Dermis microvascular lymphatic vessel endothelial cell (primary cell): Measurements from ENCODE around the gene C1orf35. TPM values are rescaled to one million over a fixed set of nuclear protein-coding genes. Genes with fewer than 3 reads are reported as not detected.

Source experiments
- DNase-seq, 2 donors: peaks; one replicate each; pipeline versions ENCODE4 v3.0.0 to v3.0.0-alpha.2; 2010; ENCODE audit warnings: low read depth in 2 of 2
- total RNA-seq: library from RNA; depleted of rRNA; stranded (reverse); fragments of >200 nt; gene quantifications from 2 replicates; pipeline ENCODE4 v1.2.1, GENCODE V29; 2014

The C1orf35 gene
- total RNA-seq, 1 donor from 2014 or later = 6.5 TPM

DNA sequence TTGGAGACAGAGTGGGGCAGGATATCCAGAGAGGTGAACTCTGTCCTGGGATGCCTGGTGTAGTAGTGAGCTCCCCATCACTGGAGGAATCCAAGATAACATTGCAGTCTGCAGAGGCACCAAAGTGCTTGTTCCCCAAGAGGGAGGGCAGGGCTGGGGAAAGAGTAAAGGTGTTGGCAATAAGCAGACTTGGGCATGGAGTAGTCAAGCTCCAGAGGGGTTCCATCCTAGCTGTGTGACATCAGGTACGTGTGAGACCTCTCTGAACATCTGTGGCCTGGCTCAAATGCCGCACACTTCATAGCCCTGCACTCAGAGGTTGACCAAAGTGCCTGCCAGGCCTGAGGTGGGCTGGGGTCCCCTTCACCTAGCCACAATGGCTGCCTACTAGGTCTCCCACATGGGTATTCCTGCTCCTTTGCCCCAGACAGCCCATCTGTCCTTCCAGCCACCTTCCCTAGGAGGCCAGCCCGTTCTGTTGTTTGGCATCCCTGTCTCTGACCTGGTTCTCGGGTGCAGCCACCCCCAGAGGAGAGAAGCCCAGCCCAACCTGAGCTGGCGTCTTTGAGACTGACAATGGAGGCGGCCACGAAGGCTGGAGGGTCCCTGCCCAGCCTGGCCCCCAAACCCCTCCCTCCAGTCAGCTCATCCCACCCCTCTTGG lies 23.4 kb downstream of the C1orf35 start:
- no peak for DNase-seq

DNA sequence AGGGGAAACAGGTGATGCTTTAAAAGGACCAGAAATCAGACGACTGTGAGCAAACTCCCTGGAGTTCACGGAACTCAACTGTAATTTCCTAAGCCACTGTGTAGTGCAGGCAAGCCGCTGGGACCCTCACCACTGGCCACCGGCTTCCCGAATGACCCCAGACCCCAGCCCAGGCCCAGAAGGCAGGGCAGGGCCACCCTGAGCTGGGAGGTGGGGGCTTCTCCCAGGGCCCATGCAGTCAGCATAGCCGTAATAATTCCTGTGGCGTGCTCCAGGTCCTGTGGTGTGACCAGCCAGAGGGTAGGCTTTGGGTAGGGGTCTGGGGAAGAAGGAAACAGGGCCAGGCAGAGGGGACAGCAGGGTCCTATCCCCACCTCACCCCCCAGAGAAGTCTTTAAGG lies 24.1 kb downstream of the C1orf35 start:
- no peak for DNase-seq

DNA sequence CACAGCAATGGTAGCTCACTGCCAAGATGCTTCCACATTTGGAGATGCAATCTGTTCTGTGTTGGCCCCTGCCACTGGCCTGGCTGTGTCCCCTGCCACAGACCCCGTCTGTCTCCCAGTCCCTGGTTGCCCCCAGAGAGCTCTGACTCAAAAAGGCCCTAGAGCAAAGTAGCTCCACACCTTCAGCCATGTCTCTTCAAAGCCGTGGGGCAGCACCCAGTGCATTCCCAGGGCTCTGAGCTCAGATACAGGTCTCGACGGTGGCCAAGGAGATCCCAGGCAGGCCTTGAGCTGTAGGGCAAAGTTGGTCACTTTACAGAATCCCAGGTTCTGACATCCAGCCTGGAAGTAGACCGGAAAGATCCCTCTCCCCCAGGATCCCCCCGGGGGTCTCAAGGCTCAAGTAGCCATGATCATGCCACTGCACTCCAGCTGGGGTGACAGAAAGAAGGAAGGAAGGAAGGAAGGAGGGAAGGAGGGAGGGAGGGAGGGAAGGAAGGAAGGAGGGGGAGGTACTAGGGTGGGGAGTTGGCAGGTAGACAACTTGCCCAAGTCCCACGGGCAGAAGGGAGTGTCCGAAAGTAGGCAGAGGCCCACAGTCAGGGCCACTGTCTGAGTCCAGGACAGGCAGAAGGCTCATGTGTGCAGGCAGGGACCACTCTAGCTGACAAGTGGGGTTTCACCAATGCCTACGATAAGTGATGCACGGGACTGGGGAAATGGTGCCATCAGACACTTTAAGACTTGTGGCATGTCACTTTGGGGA lies 25.4 kb downstream of the C1orf35 start:
- no peak for DNase-seq

DNA sequence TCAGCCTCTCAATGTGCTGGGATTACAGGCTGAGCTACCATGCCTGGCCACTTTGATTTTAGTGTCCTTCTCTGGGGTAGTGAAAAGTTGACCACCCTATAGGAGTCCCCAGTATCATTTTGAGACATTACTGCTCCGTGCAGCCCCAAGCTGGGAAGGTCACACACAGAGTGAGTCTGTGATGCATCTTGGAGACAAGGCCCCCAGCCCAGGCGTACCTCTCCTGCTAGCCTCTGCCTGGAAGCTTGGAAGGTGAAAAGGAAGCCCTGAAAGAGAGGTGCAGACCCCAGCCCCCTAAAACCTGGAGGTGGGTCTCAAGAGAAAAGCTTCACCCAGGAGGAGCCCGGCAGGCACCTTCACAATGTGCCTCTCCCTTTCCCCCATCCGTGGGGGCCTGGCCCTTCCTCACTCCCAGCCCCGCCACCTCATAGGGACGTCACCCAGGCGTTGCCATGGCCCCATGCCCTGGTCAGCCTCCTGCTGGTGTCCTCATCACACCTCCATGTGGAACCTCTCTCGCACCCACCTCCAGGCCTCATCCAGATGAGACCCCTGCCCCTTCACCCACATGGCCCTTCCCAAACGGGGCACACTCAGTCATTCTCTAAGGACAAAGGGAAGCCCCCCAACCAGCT lies 26.2 kb downstream of the C1orf35 start:
- DNase-seq = no peak

DNA sequence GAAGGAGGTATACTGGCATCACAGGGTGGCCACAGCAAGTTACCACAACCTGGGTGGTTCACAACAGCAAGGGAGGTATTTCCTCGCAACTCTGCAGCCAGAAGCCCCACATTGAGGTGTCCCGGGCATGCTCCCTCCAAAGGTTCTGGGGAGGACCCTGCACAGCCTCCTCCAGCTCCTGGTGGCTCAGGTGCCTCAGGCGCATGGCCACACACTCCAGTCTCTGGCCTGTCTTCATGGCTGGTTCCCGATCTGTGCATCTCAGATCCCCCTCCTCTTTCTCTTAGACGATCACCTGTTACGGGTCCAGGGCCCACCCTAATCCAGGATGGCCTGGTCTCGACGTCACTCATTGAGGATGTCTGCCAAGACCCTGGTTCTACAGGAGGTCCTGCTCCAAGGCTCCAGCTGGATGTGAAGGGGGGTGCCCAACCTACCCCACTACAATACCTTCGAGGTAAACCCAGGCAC lies 27.3 kb downstream of the C1orf35 start:
- no peak for DNase-seq

DNA sequence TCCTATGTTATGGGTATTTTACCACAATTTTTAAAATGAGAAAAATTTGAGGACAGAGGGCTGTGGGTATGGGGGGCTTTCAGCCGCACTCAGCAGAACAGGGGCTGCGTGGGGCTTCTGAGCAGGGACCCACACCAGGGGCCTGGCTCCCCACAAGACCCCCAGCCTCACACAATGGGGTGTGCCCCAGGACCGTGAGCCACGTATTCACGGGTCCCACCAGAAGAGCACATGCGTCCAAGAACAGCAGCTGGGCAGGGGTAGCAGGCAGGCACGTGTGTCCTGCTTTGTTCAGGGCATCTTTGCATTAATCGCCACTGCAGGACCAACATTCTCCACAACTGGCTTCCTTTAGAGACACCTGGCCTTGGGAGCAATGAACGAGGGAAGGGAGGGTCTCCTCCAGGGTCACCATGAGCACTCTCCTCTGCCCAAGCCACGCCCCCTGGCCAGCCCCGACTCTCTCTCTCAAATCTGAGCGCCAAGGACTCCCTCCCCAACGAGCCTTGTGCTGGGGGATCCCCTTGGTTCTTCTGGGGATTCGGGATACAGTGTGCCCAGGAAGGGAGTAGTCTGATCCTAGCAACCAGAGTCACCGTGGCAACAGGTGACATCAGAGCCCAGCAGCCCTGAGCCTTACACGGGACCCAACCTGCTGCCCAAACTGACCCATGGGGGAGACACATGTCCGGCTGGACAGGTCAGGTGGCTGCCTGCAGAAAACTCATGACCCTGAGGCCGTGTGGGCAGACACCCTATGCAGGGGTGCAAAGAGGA lies 28.0 kb downstream of the C1orf35 start:
- DNase-seq = no peak

DNA sequence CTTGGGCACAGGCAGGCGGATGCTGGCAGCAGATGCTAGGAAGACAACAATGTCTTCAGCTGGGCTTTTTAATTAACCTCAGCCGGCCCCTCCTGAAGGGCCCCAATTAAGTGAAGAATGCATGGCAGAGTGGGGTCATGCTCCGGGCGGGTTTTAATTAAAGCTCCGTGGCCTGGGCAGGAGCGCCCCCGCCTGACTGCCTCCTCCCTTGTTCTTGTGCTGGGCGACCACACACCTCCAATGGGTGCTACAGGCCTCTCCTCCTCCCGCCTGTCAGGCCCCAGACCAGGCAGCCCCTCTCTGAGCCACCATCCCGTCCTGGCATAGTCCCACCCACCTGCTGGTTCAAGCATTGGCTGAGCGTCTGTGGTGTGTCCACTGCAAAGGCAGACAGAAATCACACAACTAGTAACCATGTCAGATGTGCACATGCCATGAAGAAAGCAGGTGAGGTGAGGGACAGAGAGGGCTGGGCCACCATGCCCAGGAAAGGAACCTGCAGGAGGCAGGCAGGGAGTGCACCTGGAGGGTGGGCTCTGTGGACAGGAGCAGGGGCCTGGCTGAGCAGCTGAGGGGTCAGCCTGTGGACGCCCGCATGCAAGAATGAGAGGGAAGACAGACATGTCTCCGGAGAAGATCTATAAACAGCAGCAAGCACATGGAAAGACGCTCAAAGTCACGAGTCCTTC lies 29.1 kb downstream of the C1orf35 start:
- DNase-seq = no peak

DNA sequence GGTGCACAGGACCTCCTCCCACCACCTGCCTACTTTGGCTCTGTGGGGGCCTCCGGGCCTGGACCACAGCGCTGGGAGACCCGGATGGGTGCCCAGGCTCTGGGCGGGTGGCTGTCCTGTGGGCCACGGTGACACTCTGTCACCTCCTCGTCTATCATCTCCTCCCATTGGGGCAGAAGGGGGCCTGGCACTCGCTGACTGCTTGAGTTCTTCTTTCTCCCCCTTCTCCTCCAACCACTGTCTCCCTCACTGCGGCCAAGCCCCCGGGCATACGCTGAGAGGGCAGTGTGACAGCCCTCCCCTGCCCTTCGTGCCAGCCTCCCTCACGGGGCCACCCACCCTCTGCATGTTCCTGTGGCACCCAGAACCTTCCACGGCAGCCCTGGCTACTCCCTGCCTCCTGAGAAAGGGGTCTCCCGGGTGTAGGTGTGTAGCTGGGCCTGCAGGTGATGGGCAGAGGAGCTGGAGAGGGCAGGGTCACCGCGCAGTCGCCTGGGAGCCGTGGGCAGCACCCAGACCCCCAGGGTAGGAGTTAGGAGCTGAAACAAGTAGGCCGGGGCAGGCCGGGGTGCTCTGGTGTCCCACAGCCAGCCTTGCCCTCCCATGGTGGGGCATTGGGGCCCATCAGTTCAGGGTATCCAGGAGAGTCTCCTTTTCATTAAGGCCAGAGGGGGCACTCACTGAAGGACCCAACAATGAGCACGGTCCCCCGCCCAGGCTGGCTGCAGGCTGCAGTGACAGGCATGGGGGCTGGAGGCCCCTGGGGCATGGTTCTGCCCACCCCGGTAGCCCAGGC lies 29.9 kb downstream of the C1orf35 start:
- DNase-seq = no peak

DNA sequence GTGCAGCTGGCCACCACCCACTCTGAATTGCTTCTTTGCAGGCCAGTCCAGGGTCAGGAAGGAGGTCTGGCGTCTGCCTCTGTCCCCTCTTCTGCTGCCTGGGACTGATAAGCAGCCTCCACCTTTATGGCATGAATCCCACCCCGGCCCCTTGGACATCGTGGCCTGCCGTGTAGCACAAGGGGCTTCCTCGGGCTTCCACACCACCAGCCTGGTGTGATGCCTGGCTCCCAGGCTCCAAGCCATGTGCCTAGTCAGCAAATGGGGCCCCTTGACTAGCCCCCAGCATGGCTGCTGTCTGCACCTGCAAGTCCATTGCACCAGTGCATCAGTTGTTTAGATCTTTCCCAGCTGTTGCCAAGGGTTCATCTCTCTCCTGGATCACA lies 30.5 kb downstream of the C1orf35 start:
- no peak for DNase-seq

DNA sequence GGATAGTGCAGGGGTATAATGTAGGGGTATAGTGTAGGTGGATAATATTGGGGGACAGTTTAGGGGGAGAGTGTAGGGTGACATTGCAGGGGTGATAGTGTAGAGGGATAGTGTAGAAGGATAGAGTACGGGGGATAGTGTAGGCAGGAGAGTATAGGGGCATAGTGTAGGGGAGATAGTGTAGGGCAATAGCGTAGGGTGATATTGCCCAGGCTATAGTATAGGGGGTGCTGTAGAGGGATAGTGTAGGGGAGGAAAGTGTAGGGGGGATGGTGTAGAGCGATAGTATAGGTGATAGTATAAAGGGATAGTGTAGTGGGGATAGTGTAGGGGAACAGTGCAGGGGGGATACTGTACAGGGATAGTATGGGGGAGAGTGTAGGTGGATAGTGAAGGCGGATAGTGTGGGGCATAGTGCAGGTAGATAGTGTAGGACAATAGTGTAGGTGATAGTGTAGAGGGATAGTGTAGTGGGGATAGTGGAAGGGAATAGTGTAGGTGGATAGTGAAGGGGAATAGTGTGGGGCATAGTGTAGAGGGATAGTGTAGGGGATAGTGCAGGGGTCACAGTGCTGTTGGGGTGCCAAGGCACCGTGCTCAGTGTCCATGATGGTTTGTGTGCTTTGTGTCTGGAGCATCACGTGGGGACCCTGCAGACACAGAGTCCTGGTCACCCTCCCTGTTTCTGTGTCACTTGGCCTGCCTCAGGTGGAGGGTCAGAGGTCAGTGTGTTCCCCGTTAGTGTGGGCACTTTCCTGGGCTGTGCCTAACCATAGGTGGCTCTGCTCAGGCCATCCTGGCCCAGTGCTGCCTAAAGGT lies 31.1 kb downstream of the C1orf35 start:
- DNase-seq = no peak

DNA sequence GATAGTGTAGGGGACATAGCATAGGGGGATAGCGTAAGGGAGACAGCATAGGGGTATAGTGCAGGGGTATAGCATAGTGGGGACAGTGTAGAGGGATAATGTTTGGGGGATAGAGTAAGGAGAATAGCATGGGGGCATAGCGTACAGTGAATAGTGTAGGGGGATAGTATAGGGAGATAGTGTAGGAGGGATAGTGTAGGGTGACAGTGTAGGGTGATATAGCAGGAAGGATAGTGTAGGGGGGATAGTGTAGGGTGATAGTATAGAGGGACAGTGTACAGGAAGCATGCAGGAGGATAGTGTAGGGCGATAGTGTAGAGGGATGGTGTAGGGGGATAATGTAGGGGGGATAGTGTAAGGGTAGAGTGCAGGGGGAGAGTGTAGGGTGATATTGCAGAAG lies 32.3 kb downstream of the C1orf35 start:
- no peak for DNase-seq

DNA sequence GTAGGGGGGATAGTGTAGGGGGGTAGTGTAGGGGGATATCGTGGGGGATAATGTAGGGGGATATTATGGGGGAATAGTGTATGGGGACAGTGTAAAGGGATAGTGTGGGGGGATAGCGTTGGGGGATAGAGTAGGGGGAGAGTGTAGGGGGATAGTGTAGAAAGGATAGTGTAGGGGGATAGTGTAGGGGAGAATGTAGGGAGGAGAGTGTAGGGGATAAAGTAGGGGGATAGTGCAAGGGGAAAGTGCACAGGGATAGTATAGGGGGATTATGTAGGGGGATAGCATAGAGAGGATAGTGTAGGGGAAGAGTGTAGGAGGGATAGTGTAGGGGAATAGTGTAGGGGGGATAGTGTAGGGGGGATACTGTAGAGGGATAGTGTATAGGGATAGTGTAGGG lies 33.0 kb downstream of the C1orf35 start:
- no peak for DNase-seq

DNA sequence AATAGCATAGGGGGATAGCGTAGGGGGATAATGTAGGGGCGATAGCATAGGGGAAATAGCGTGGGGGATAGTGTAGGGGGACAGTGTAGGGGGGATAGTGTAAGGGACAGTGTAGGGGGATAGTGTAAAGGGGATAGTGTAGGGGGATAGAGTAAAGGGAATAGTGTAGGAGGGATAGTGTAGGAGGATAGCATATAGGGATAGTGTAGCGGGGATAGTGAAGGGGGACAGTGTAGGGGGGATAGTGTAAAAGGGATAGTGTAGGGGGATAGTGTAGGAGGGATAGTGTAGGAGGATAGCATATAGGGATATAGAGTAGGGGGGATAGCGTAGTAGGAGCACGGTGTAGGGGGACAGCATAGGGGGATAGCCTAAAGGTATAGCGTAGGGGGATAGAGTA lies 34.8 kb downstream of the C1orf35 start:
- no peak for DNase-seq

DNA sequence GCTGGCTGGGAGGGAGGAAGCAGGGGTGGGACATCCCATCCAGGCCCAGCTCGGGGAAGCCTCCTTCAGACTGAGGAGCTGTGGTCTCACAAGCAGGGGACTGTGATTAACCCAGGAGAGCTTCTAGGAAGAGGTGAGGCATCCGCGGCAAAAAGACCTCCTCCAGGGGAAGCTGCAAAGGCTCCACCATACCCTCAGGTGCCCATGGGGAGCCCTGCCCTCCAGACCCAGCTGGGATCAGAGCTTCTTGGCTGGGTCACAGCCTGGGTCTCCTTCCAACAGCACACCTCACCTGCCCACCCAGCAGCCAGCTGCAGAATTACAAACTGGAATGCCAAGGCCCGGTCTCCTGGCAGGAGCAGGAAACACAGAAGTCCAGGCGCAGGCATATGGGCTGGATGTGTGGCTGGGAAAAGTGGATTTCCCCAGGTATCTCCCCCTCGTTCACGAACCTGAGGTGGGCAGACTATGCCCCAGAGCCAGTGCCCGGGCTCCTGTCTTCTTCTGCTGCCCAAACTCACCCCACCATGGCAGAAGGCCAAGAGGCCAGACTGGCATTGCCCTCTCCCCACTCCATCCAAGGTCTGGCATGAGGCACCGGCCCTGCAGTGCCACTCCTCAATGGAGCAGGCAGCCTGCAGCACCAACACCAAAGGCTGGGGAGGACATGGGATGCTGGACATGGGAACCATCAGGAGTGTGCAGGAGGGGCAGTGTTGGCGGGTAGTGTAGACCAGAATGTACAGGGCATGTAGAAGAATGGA lies 36.1 kb downstream of the C1orf35 start:
- DNase-seq = no peak

DNA sequence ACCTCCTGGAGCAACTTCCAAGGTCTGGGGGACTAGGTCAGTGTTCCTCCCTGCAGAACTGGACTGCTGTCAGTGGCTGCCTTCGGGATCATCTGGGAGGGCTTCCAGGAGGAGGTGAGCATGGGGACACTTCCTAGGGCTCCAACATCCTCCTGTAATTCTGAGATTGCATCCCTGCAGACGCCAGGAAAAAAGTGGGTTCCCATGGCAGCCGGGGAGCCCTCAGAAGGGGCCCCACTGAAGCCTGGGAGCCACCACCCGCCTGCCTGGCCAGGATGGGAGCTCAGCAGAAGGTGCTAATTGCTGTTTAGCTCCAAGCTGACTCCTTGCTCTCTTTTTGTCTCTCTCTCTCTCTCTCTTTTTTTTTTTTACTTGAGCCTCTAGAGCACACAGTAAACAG lies 36.7 kb downstream of the C1orf35 start:
- no peak for DNase-seq

DNA sequence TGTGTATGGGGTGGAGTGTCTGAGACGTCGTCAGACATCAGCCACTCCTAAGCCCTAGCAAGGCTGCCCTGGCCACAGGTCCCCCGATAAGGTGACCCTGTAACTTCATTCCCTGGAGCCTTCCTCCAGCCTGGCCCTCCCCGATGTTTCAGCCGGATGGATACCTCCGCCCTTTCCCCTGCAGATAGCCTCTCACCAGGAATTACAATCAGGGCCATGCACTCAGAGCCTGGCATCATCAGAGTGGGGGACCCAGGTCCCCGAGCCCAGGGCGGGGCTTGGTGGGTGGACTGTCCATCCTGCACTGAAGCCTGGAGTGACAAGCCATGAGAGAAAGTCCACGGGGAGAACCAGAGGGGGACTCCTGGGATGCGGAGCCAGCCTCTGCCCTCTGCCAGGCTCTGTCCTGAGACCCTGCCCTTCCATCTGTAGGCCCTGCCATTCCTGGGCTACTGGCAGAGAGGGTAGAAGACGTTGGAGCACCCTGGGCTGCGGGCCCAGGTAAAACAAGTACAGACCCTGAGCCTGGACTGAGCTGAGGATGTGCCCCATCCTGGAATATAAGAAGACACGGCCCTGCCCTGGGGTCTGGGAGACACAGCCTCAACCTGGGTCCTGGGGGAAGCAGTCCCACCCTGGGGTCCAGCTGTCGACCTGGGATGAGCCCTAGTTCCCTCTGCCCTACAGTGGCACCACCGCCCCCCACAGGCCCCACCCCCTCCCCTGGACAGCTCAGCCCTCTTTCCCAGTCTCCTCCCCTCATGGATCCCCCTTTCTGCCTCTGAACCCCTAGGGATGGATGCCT lies 37.4 kb downstream of the C1orf35 start:
- DNase-seq = no peak

DNA sequence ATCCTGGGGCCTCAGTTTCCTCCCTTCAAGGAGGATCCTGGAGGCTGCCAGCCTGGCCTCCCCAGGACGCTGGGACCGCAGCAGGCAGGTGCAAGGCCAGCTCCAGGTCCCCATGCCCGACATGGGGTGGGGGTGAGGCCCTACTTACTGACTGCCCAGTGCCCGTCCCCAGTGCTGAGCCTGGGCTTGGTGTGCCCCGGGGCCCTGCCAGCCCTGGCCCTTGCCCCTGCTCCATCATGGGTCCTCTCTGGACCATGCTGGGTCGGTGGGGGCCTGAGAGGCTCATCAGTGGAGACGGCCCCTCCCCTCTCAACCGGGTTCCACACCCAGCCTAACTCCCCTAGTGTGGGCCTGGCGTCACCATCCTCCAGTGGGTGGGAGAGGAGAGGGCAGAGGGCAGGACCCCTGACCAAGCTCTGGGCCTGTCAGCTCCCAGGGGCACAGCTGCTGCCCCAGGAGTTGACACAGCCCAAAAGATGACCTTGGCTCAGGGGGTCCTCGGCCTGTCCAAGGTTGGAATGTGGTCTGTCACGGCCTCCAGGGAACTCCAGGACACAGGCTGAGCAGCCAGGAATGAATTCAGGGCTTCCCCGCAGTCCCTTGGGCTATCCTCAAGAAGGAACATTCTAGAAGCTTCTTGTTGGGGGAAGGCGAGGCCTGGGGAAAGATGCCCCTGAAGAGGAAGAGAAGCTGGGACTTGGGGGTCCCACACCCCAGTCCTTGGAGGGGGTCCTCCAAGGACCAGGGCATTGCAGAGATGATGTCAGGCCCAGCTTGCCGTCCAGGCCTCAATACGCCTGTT lies 38.2 kb downstream of the C1orf35 start:
- no peak for DNase-seq
